Neural progenitor cell (in vitro differentiated cells): ENCODE data around the gene PGM2. TPM values are rescaled to one million over a fixed set of nuclear protein-coding genes. Genes with fewer than 3 reads are reported as not detected.

ENCODE experiments used
- DNase-seq: peaks from one replicate; pipeline ENCODE4 v3.0.0-alpha.2; 2016; ENCODE audit warnings: low spot score
- H2AFZ ChIP-seq: fragments of 200-600 bp; sonication (generic); replicated peaks from 2 replicates; pipeline ENCODE4 v1.6.1; 2016; ENCODE audit warnings: antibody characterized with exemption
- H3F3A ChIP-seq: fragments of 200-600 bp; sonication (generic); 2 replicates; pipeline ENCODE4 v1.6.1; 2016; ENCODE audit warnings: antibody characterized with exemption, low read depth
- H3K27ac ChIP-seq: fragments of 200-600 bp; sonication (generic); 2 replicates; pipeline ENCODE4 v1.5.1; 2016; ENCODE audit warnings: mild to moderate bottlenecking
- H3K27me3 ChIP-seq: fragments of 200-600 bp; sonication (generic); 2 replicates; pipeline ENCODE4 v1.6.1; 2016; ENCODE audit warnings: mild to moderate bottlenecking, moderate library complexity
- H3K36me3 ChIP-seq: fragments of 200-600 bp; sonication (generic); 2 replicates; pipeline ENCODE4 v1.5.1; 2016
- H3K4me1 ChIP-seq: fragments of 200-600 bp; sonication (generic); 2 replicates; pipeline ENCODE4 v1.6.1; 2016; ENCODE audit warnings: mixed run types
- H3K4me2 ChIP-seq: fragments of 200-600 bp; sonication (generic); 2 replicates; pipeline ENCODE4 v1.6.1; 2016
- H3K4me3 ChIP-seq: fragments of 200-600 bp; sonication (generic); 2 replicates; pipeline ENCODE4 v1.5.1; 2016
- H3K79me2 ChIP-seq: fragments of 200-600 bp; sonication (generic); 2 replicates; pipeline ENCODE4 v1.6.1; 2016; ENCODE audit warnings: low read depth
- H3K9ac ChIP-seq: fragments of 200-600 bp; sonication (generic); 2 replicates; pipeline ENCODE4 v1.6.1; 2016
- H3K9me3 ChIP-seq: fragments of 200-600 bp; sonication (generic); 2 replicates; pipeline ENCODE4 v1.5.1; 2016; ENCODE audit warnings: low read depth
- H4K20me1 ChIP-seq: fragments of 200-600 bp; sonication (generic); 2 replicates; pipeline ENCODE4 v1.6.1; 2016; ENCODE audit warnings: low read depth
- H3K27ac Mint-ChIP-seq: 3 replicates; pipeline ENCODE4 v1.8.0; 2021; ENCODE audit warnings: mixed read lengths
- H3K27me3 Mint-ChIP-seq: 2 replicates; pipeline ENCODE4 v1.8.0; 2022; ENCODE audit warnings: low read depth, mild to moderate bottlenecking, inconsistent platforms, moderate library complexity, mixed read lengths; ENCODE audit not compliant: insufficient read depth
- H3K36me3 Mint-ChIP-seq: 3 replicates; pipeline ENCODE4 v1.8.0; 2021; ENCODE audit warnings: mixed read lengths
- H3K4me1 Mint-ChIP-seq: 3 replicates; pipeline ENCODE4 v1.8.0; 2021; ENCODE audit warnings: mixed read lengths
- H3K4me3 Mint-ChIP-seq: 3 replicates; pipeline ENCODE4 v1.8.0; 2021; ENCODE audit warnings: mild to moderate bottlenecking, moderate library complexity, mixed read lengths
- H3K9me3 Mint-ChIP-seq: 3 replicates; pipeline ENCODE4 v1.8.0; 2020; ENCODE audit warnings: mixed read lengths
- EZH2 ChIP-seq: fragments of 200-600 bp; sonication (generic); IDR thresholded peaks from 2 replicates; pipeline ENCODE4 v1.6.1; 2017; ENCODE audit warnings: antibody characterized with exemption, mild to moderate bottlenecking, moderate library complexity
- EZH2phosphoT487 ChIP-seq: fragments of 200-600 bp; sonication (generic); IDR thresholded peaks from 2 replicates; pipeline ENCODE4 v1.6.1; 2017; ENCODE audit warnings: antibody characterized with exemption
- total RNA-seq: library from RNA; depleted of rRNA; stranded (reverse); fragments of >200 nt; gene quantifications from 2 replicates; pipeline ENCODE4 v1.2.3, GENCODE V29; 2015; ENCODE audit warnings: low replicate concordance
- TF ChIP-seq, protein P1 (sequence below): fragments of 200-600 bp; sonication (generic); IDR thresholded peaks from 2 replicates; pipeline ENCODE4 v1.5.1; 2017; ENCODE audit warnings: antibody characterized with exemption, mild to moderate bottlenecking

PGM2 gene
- total RNA-seq, 1 donor from 2014 or later: 20.1 TPM

DNA sequence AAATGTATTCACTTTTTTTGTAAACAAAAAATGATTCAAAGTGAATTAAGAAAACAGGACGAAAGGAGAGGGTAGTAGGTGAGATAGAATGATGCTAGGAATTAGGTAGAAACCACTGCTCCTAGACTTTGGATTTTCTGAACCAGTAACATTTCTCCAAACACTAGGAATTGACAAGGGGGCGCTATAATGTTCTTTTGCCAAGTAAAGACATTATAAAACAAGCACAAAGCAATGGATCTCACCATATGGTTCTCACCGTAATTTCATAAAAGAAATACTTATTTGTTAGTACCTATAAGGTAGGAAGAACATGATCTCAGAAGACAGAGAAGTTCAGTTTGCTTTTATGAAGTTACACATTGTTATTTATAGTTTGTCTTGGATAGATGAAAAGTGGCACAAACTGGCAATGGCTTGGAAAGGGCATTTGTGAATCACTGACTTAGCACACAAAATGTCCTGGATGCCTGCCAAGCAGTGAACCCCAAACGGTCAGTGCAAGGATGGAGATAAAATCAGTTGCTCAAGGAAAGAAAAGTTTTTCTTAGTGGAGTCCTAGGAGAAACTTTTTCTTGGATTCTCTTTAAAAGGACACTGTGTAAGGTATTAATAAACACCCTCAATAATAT is 56.3 kb downstream of the PGM2 start:
- Histone ChIP-seq H3K27me3 (peaks cover 33% of the 10 kb centered on the region), H3F3A (no peaks in the 10 kb centered on the region), H3K4me3 (no peak overlapping the region), H3K36me3 (no peaks in the 10 kb centered on the region), H3K27ac (no peak overlapping the region), H2AFZ (no peak overlapping the region), H3K4me2 (no peak overlapping the region), H4K20me1 (no peaks in the 10 kb centered on the region), H3K9me3 (no peaks in the 10 kb centered on the region), H3K79me2 (no peaks in the 10 kb centered on the region), H3K9ac (no peak overlapping the region), H3K4me1 (no peaks in the 10 kb centered on the region)
- no peaks in the 10 kb centered on the region for H3K36me3 Mint-ChIP-seq
- peak; percentile 17 for DNase-seq
- H3K4me1 Mint-ChIP-seq: no peaks in the 10 kb centered on the region
- H3K9me3 Mint-ChIP-seq: no peaks in the 10 kb centered on the region
- no peak overlapping the region for H3K27ac Mint-ChIP-seq
- peaks cover 3% of the 10 kb centered on the region for H3K27me3 Mint-ChIP-seq
- TF ChIP-seq, protein P1, sequence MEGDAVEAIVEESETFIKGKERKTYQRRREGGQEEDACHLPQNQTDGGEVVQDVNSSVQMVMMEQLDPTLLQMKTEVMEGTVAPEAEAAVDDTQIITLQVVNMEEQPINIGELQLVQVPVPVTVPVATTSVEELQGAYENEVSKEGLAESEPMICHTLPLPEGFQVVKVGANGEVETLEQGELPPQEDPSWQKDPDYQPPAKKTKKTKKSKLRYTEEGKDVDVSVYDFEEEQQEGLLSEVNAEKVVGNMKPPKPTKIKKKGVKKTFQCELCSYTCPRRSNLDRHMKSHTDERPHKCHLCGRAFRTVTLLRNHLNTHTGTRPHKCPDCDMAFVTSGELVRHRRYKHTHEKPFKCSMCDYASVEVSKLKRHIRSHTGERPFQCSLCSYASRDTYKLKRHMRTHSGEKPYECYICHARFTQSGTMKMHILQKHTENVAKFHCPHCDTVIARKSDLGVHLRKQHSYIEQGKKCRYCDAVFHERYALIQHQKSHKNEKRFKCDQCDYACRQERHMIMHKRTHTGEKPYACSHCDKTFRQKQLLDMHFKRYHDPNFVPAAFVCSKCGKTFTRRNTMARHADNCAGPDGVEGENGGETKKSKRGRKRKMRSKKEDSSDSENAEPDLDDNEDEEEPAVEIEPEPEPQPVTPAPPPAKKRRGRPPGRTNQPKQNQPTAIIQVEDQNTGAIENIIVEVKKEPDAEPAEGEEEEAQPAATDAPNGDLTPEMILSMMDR: peak; percentile 52
- TF ChIP-seq EZH2: no peak
- no peak overlapping the region for H3K4me3 Mint-ChIP-seq

DNA sequence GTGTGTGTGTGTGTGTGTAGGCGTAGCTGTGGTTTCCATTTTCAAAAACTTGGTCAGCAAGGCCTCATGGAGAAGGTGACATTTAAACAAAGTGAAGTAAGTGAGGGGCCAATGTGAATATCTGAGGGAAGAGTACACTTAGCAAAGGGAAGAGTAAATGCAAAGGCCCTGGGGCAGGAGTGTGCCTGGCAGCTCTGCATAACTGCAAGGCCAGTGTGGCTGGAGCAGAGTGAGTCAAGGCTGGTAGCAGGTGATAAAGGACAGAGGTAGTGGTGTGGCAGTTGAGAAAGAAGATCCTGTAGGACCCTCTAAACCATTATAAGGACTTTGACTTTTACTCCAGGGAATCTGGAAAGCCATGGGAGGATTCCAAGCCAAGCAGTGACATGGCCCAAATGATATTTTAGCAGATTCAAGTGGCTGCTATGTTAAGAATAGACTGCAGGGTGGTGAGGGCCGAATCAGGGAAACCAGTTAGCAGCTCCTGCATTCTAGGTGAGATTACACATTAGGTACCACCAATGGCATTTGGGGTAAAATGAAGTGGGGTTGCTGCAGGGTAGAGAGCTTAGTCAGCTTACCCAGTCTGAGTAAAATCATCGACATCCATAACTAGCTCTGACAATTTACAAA is 58.5 kb downstream of the PGM2 start:
- Mint-ChIP-seq H3K9me3 (no peaks in the 10 kb centered on the region), H3K4me1 (no peaks in the 10 kb centered on the region), H3K27me3 (peaks cover 14% of the 10 kb centered on the region), H3K36me3 (no peaks in the 10 kb centered on the region), H3K27ac (no peak overlapping the region), H3K4me3 (no peak overlapping the region)
- Histone ChIP-seq H3K4me2 (no peak overlapping the region), H3K4me3 (no peak overlapping the region), H3K4me1 (peaks cover 1% of the 10 kb centered on the region), H3K36me3 (no peaks in the 10 kb centered on the region), H2AFZ (no peak overlapping the region), H4K20me1 (no peaks in the 10 kb centered on the region), H3K9ac (no peak overlapping the region), H3K9me3 (no peaks in the 10 kb centered on the region), H3K79me2 (no peaks in the 10 kb centered on the region), H3F3A (no peaks in the 10 kb centered on the region), H3K27me3 (peaks cover 55% of the 10 kb centered on the region), H3K27ac (no peak overlapping the region)
- DNase-seq: no peak
- TF ChIP-seq, protein P1: no peak
- TF ChIP-seq EZH2phosphoT487 (no peak), EZH2 (no peak)

DNA sequence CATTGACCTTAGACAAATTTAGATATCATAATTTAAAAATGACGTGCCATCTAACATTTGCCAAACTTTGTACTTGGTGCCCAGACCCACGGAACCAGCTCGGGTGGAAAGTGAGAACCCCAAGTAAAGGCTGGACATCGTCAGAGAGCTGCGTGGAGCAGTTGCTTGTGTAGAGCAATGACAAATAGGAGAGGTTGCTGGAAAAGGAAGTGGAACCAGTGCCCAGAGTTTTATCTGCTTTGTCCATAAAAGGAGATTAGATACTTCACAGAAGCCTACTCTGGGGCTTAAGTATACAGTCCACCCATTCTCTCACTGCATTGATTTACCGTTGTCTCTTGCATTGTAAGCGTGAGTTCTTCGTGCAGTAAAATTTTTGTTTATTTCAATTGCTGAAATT is 59.0 kb downstream of the PGM2 start:
- Histone ChIP-seq H3F3A (no peaks in the 10 kb centered on the region), H2AFZ (no peak overlapping the region), H3K9ac (no peak overlapping the region), H4K20me1 (peaks cover 4% of the 10 kb centered on the region), H3K4me3 (no peak overlapping the region), H3K9me3 (no peaks in the 10 kb centered on the region), H3K79me2 (no peaks in the 10 kb centered on the region), H3K4me2 (no peak overlapping the region), H3K27me3 (peaks cover 60% of the 10 kb centered on the region), H3K27ac (no peak overlapping the region), H3K4me1 (peaks cover 7% of the 10 kb centered on the region), H3K36me3 (no peaks in the 10 kb centered on the region)
- no peaks in the 10 kb centered on the region for H3K4me1 Mint-ChIP-seq
- no peak for TF ChIP-seq EZH2phosphoT487
- TF ChIP-seq EZH2: no peak
- TF ChIP-seq, protein P1: no peak
- no peak overlapping the region for H3K27ac Mint-ChIP-seq
- peaks cover 18% of the 10 kb centered on the region for H3K27me3 Mint-ChIP-seq
- no peak for DNase-seq
- no peak overlapping the region for H3K4me3 Mint-ChIP-seq
- no peaks in the 10 kb centered on the region for H3K36me3 Mint-ChIP-seq
- H3K9me3 Mint-ChIP-seq: no peaks in the 10 kb centered on the region
